Upper lobe of right lung (tissue), 1 donor: ENCODE data around the gene SNED1. TPM values are rescaled to one million over a fixed set of nuclear protein-coding genes. Genes with fewer than 3 reads are reported as not detected.

Experiments used
- ATAC-seq: fragments of 200-7000 bp; cut with Tn5 transposase; one replicate; pipeline ENCODE4 v1.9.1; 2020; ENCODE audit warnings: mild to moderate bottlenecking, moderate library complexity
- DNase-seq: peaks from one replicate; pipeline ENCODE4 v3.0.0-alpha.2; 2020
- H3K27ac ChIP-seq: fragments of 200-600 bp; one replicate; pipeline ENCODE4 v1.8.0; 2022
- H3K27me3 ChIP-seq: fragments of 200-600 bp; one replicate; pipeline ENCODE4 v1.8.0; 2022; ENCODE audit warnings: mild to moderate bottlenecking
- H3K36me3 ChIP-seq: fragments of 200-600 bp; one replicate; pipeline ENCODE4 v1.8.0; 2022
- H3K4me1 ChIP-seq: fragments of 200-600 bp; one replicate; pipeline ENCODE4 v1.8.0; 2022
- H3K4me3 ChIP-seq: fragments of 200-600 bp; one replicate; pipeline ENCODE4 v1.8.0; 2022; ENCODE audit warnings: mild to moderate bottlenecking
- H3K9me3 ChIP-seq: fragments of 200-600 bp; one replicate; pipeline ENCODE4 v1.8.0; 2022
- intact Hi-C: fragments of 100-400 bp; cut with DNase I; formaldehyde crosslinking; loops from one replicate; pipeline ENCODE4 v1.11.0; 2022
- long read RNA-seq: library from polyadenylated mRNA; unstranded; transcript quantifications from one replicate; pipeline ENCODE4 v2.0.0, GENCODE V29; 2021
- total RNA-seq: library from RNA; stranded (reverse); fragmentation: NEBNext Ultra II Directional; extraction: Animal tissue kit (Norgen Biotek cat#: 25700); gene quantifications from one replicate; pipeline ENCODE4 v1.2.1, GENCODE V29; 2021
- TF ChIP-seq, protein P1 (sequence below): fragments of 200-600 bp; IDR thresholded peaks from one replicate; pipeline ENCODE4 v1.8.0; 2022; ENCODE audit warnings: antibody characterized with exemption
- donor health status: DM: no; HTN: yes; CAD: no; lungs with severe emphysema.

The SNED1 gene
- 38.4 TPM for total RNA-seq
- long read RNA-seq, partial matches to known transcripts: 35 of 65 reads
- long read RNA-seq, other reads (novel, unspliced or antisense): 30 of 65 reads

DNA sequence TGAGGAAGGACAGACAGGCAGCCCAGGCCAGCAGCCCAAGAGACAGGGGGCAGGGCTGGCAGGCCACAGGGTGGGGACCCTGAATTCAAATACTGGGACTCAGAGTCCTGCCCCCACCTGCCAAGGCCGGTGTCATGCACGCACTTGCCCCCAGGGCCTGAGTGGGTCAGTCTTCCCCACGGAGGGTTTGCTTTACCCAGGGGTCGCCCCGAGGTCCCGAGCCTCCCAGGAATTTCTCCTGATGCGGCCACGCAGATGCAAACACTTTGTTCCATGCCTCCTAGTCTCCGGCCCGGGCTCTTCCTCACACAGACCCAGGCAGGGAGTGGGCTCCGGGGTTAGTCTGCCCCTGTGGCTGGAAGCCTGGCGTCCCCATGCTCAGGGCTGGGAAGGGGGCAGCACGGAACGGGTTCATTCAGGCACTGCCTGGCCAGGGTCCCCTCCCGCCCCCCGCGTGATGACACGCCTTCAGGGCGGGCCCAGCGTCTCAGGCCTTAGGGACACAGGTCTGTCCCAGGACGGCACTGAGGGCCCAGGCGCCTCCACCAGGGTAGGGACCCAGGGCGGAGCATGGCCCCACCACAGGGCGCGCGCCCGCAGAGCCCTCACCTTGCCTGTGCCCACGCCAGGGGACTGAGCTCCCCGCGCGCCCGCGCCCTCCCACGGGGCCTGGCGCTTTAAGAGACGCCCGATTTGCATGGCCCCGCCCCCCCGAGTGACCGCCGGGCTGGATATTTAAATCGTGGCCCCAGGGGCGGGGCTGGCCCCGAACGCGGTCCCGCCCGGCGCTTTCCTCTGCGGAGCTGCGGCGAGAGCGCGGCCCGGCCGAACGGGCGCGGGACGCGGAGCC, at the start of gene SNED1:
SNED1 (plus strand) TSS at position 763 of the 850 bp plus-strand sequence. CDS start 220 bp downstream, outside the sequence.
- Histone ChIP-seq H3K4me3 (peak within 1 kb of the TSS; percentile 65), H3K27ac (peak within 1 kb of the TSS; percentile 90), H3K9me3 (no peaks in the 10 kb centered on the region), H3K4me1 (peaks cover 64% of the 10 kb centered on the region), H3K27me3 (no peaks in the 10 kb centered on the region), H3K36me3 (no peaks in the 10 kb centered on the region)
- TF ChIP-seq, protein P1, sequence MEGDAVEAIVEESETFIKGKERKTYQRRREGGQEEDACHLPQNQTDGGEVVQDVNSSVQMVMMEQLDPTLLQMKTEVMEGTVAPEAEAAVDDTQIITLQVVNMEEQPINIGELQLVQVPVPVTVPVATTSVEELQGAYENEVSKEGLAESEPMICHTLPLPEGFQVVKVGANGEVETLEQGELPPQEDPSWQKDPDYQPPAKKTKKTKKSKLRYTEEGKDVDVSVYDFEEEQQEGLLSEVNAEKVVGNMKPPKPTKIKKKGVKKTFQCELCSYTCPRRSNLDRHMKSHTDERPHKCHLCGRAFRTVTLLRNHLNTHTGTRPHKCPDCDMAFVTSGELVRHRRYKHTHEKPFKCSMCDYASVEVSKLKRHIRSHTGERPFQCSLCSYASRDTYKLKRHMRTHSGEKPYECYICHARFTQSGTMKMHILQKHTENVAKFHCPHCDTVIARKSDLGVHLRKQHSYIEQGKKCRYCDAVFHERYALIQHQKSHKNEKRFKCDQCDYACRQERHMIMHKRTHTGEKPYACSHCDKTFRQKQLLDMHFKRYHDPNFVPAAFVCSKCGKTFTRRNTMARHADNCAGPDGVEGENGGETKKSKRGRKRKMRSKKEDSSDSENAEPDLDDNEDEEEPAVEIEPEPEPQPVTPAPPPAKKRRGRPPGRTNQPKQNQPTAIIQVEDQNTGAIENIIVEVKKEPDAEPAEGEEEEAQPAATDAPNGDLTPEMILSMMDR: no peak
- intact Hi-C loops: no loop called here
- DNase-seq (peak; percentile 96), ATAC-seq (peak; percentile 88)

DNA sequence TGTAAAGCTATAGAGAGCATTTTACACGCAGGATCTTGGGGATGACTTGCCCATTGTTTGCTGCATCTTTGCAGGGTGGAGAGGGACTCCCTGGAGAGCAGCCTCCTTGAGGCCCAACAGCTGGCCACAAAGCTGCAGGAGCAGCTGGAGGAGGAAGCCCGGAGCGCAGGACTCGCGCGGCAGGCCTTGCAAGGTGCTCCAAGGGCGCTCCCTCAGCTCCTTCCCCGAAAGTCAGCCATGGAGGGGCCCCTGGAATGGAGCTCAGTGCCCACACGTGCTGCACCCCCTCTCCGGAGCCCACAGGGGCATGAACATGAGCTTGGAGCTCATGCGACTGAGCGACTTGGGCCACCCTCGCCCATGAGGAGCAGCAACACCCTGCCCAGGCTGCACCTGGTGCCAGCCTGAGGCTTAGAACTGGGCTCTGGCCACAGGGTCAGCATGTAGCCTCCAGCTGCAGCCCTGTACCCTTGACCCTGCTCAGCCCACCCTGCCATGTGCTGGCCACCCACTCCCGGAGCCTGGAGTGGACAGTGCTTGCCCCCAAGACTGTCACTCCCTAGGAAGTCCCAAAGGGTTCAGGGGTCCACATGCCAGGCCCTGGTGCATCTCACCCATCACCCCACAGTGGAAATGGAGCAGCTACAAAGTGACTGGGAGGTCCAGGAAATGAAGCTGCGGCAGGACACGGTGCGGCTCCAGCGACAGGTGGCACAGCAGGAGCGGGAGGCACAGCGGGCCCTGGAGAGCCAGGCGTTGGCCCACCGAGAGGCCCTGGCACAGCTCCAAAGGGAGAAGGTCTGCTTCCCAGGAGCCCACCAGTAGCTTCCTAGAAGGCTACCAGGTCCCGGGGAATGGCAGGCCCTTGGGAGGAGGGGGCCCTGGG, 49.3 kb upstream of the SNED1 start:
- Histone ChIP-seq H3K9me3 (no peaks in the 10 kb centered on the region), H3K36me3 (no peaks in the 10 kb centered on the region), H3K4me3 (no peak overlapping the region), H3K27me3 (no peaks in the 10 kb centered on the region), H3K27ac (no peak overlapping the region), H3K4me1 (no peaks in the 10 kb centered on the region)
- DNase-seq (peak; percentile 58), ATAC-seq (no peak)
- TF ChIP-seq, protein P1: no peak
- intact Hi-C loops: no loop called here

DNA sequence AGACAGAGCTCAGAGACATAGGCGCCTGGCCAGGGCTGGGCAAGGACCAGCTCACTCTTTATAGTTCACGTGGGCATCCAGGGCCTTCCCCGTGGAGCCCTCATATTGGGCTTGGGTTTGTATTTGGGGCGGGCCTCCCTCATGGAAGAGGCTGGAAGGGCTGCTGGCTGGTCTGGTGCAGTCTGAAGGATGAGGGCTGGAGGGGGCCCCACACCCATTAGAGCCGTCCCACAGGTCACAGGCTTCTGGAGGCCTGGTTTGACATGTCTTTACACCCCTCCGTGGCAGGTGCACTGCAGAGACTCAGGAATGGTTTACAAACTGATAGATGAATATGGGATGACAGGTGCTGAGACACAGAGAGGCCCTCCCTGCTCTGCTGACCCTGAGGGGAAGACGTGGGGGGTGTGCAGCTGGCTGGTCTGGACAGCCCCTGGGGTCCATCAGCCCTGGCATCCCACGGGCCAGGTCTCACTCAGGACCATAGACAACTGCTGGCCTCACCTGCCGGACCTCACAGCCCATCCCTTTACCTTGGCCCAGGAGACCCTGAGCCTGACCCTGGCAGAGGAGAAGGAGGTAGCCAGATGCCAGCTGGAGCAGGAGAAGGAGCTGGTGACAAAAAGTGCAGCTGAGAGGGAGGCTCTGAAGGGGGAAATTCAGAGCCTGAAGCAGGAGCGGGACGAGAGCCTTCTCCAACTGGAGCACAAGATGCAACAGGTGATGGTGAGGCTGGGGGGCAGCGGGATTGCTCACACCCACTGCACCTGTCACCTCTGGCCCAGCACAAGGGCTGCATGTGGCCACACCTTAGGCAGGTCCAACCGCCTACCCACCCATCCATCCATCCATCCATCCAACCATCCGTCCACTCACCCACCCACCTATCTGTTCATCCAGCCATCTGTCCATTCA, 48.4 kb upstream of the SNED1 start:
- peak; percentile 35 for DNase-seq
- no peaks in the 10 kb centered on the region for H3K27me3 ChIP-seq
- no peaks in the 10 kb centered on the region for H3K36me3 ChIP-seq
- no peak overlapping the region for H3K4me3 ChIP-seq
- H3K4me1 ChIP-seq: no peaks in the 10 kb centered on the region
- intact Hi-C loops: no loop called here
- TF ChIP-seq, protein P1: no peak
- ATAC-seq: no peak
- no peaks in the 10 kb centered on the region for H3K9me3 ChIP-seq
- no peak overlapping the region for H3K27ac ChIP-seq

DNA sequence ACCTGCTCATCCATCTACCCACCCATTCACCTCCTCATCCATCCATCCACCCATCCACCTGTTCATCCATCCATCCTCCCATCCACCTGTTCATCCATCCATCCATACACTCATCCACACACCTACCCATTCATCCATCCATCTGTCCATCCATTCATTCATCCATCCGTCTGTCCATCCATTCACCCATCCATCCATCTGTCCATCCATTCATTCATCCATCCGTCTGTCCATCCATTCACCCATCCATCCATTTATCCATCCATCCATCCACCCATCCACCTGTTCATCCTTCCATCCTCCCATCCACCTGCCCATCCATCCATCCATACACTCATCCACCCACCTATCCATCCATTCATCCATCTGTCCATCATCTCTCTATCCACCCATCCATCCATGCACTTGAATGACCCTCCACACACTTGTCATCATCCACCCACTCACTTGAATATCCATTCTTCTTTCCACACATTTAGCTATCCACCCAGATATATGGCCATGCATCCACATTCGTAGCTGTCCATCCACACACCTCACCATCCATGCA, 47.3 kb upstream of the SNED1 start:
- no peaks in the 10 kb centered on the region for H3K27me3 ChIP-seq
- no peak for ATAC-seq
- no peak overlapping the region for H3K27ac ChIP-seq
- H3K4me1 ChIP-seq: no peaks in the 10 kb centered on the region
- intact Hi-C loops: no loop called here
- no peaks in the 10 kb centered on the region for H3K36me3 ChIP-seq
- no peak overlapping the region for H3K4me3 ChIP-seq
- DNase-seq: no peak
- TF ChIP-seq, protein P1: no peak
- no peaks in the 10 kb centered on the region for H3K9me3 ChIP-seq
